Testis (tissue), 2 donors: Measurements from ENCODE around the gene GARIN5B.

Source experiments
- CTCF ChIP-seq, 3 experiments: fragments of 450-650 bp in 2 of 3; fragments of 200-600 bp in 1 of 3; sonication (generic) in 1 of 3; IDR thresholded peaks; one replicate each; pipeline ENCODE4 v1.5.1; 2016 to 2019; ENCODE audit warnings: antibody characterized with exemption in 3 of 3, mild to moderate bottlenecking in 2 of 3, moderate library complexity in 1 of 3
- POLR2A ChIP-seq: fragments of 450-650 bp; IDR thresholded peaks from one replicate; pipeline ENCODE4 v1.6.1; 2017; ENCODE audit warnings: antibody characterized with exemption, mild to moderate bottlenecking, moderate library complexity

DNA sequence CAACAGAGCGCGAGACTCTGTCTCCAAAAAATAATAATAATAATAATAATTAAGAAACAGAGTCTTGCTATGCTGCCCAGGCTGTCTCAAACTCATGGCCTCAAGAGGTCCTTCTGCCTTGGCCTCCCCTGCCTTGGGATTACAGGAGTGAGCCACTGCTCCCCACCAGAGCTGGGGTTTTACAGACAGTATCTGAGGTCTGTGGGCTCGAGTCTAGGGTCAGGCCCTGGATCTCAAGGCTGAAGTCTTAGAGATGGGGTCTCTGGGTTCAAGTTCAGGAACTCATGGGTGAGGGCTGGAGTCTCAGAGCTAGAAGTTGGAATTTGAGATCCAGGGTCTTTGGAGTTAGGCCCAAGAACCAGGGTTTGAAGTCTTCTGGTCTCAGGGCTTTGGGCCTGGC, 3.7 kb upstream of the GARIN5B start:
- TF ChIP-seq CTCF (IDR thresholded peaks at IDR 0.05) (no peak), POLR2A (no peak)
